ENCODE measurements around the gene CHD2.
A peak's percentile ranks its signal among the peaks of the same experiment; 100 is the strongest.

The CHD2 gene

DNA sequence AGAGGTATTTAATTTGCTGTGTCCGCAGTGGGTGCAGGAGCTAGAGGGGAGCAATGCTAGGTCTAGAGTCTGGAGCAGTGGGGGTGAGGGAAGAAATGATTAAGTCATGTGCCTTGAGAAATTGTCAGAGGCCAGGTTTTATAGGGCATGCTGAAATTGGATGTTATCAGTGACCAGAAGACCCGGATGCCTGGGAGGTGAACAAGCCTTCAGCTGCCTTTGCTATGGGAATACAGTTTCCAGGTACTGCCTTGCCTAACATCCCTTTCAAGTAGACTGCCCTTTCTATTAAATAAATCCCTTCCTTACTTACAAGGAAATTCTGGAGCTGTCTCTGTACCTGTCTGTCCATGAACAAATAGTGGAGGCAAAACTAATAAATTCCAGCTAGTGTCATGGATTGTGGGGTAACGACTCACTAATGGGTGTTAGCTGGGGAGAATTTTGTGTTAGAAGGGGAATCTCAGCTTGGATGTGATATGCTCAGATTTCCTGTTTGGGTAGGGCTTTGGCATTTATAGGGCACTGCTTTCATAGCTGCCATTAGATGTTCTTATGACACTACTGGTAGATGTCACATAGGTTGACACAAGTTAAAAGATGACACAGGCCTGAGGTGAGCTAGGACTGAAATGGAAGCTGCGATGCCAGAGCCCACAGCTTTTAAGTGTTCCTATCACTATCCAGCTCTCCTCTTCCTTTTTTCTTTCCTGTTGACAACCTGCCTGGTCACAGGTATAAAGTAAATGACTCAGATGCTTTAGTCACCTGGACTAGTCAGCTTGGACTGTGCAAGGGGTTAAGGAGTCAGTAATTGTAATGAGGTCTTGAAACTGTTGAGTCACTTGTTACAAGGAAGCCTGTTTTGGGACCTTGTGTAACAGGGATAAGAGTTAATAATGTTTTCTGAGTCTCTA, 21.3 kb downstream of the CHD2 start:
- Histone ChIP-seq H3K4me1 (ENCODE audit: control insufficient read depth, insufficient read depth, low read depth, low read length) (peaks cover 17% of the 10 kb centered on the region), H2BK15ac (ENCODE audit: low read depth, poor library complexity, severe bottlenecking) (no peak overlapping the region), H3K4me2 (ENCODE audit: low read length, poor library complexity, severe bottlenecking) (no peak overlapping the region), H3K27me3 (ENCODE audit: control insufficient read depth in 1 of 2, insufficient read depth in 1 of 2, low read length in 2 of 2) (no peaks in the 10 kb centered on the region), H3K14ac (ENCODE audit: low read length in 2 of 2) (no peak overlapping the region), H2AFZ (ENCODE audit: low read depth, low read length) (no peak overlapping the region), H3K23ac (ENCODE audit: low read length in 2 of 2) (no peak overlapping the region), H3K9ac (ENCODE audit: low read length) (peak overlapping the region; percentile 63), H3K9me3 (ENCODE audit: control insufficient read depth, low read length) (no peaks in the 10 kb centered on the region), H3K4me3 (ENCODE audit: insufficient read depth in 1 of 2, low read depth in 1 of 2, low read length in 2 of 2) (no peak overlapping the region), H4K91ac (ENCODE audit: low read length) (no peak overlapping the region), H3K79me1 (replicated peaks; ENCODE audit: low read length, poor library complexity, severe bottlenecking) (no peaks in the 10 kb centered on the region), H2BK120ac (ENCODE audit: low read depth, low read length) (no peak overlapping the region), H2BK5ac (ENCODE audit: low read depth, low read length, poor library complexity, severe bottlenecking) (no peak overlapping the region), H3K18ac (ENCODE audit: low read depth in 1 of 2, low read length in 2 of 2) (peak overlapping the region in 1 of 2 experiments; percentile 37), H4K8ac (ENCODE audit: low read length) (no peak overlapping the region), H2AK5ac (ENCODE audit: low read length, severe bottlenecking) (peak overlapping the region; percentile 52), H2BK12ac (ENCODE audit: low read length in 2 of 2) (no peak overlapping the region), H3K4ac (ENCODE audit: low read depth in 1 of 2, low read length in 2 of 2) (peak overlapping the region in 1 of 2 experiments; percentile 49), H3K27ac (ENCODE audit: low read length, poor library complexity, severe bottlenecking) (peak overlapping the region; percentile 51), H3K36me3 (ENCODE audit: control insufficient read depth in 1 of 2, insufficient read depth in 2 of 2, low read depth in 1 of 2, low read length in 2 of 2) (peaks cover 26 to 84% of the 10 kb centered on the region in 2 experiments)
- 93% methylated on average over 4 of the region's 4 CpGs for WGBS
- DNase-seq: peak; percentile 43

DNA sequence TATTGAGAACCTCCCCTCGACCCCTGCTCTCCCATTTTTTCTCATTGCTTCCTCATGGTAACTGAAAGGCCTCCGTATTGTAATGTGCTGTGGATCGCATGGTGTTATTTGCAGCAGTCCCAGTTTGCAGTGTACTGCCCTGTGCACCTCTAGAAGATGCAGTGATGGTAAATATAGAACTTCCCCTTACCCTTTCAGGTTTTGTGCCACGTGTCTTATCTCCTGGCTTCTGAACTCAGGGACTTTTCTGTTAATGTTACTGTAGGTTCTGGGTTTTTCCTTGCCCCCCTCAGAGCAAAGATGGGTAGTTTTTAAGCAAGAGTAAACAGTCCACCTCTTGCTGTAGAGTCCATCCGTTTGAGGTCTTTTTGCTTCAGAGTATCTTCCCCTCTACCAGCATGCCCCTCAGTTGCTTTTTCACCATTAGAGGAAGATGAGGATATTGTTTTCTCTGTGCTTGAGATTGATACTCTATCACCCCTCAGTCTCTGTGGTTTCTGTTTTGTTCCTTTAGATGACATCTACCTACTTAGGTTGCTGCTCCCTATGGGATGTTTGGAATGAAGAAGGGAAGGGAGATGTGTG, 22.4 kb downstream of the CHD2 start:
- Histone ChIP-seq H3K4me2 (ENCODE audit: low read length, poor library complexity, severe bottlenecking) (no peak overlapping the region), H3K36me3 (ENCODE audit: control insufficient read depth in 1 of 2, insufficient read depth in 2 of 2, low read depth in 1 of 2, low read length in 2 of 2) (peaks cover 21 to 84% of the 10 kb centered on the region in 2 experiments), H2BK5ac (ENCODE audit: low read depth, low read length, poor library complexity, severe bottlenecking) (no peak overlapping the region), H2BK120ac (ENCODE audit: low read depth, low read length) (no peak overlapping the region), H3K4me1 (ENCODE audit: control insufficient read depth, insufficient read depth, low read depth, low read length) (peaks cover 13% of the 10 kb centered on the region), H3K9ac (ENCODE audit: low read length) (peak overlapping the region; percentile 63), H4K91ac (ENCODE audit: low read length) (no peak overlapping the region), H2AK5ac (ENCODE audit: low read length, severe bottlenecking) (peak overlapping the region; percentile 50), H3K27ac (ENCODE audit: low read length, poor library complexity, severe bottlenecking) (peak overlapping the region; percentile 49), H2BK15ac (ENCODE audit: low read depth, poor library complexity, severe bottlenecking) (no peak overlapping the region), H3K23ac (ENCODE audit: low read length in 2 of 2) (no peak overlapping the region), H3K79me1 (replicated peaks; ENCODE audit: low read length, poor library complexity, severe bottlenecking) (no peaks in the 10 kb centered on the region), H3K9me3 (ENCODE audit: control insufficient read depth, low read length) (no peaks in the 10 kb centered on the region), H3K18ac (ENCODE audit: low read depth in 1 of 2, low read length in 2 of 2) (no peak overlapping the region), H3K14ac (ENCODE audit: low read length in 2 of 2) (no peak overlapping the region), H3K27me3 (ENCODE audit: control insufficient read depth in 1 of 2, insufficient read depth in 1 of 2, low read length in 2 of 2) (no peaks in the 10 kb centered on the region), H4K8ac (ENCODE audit: low read length) (no peak overlapping the region), H3K4me3 (ENCODE audit: insufficient read depth in 1 of 2, low read depth in 1 of 2, low read length in 2 of 2) (no peak overlapping the region), H2AFZ (ENCODE audit: low read depth, low read length) (no peak overlapping the region), H2BK12ac (ENCODE audit: low read length in 2 of 2) (no peak overlapping the region), H3K4ac (ENCODE audit: low read depth in 1 of 2, low read length in 2 of 2) (no peak overlapping the region)
- WGBS: 89% methylated on average over 4 of the region's 5 CpGs
- no peak for DNase-seq

DNA sequence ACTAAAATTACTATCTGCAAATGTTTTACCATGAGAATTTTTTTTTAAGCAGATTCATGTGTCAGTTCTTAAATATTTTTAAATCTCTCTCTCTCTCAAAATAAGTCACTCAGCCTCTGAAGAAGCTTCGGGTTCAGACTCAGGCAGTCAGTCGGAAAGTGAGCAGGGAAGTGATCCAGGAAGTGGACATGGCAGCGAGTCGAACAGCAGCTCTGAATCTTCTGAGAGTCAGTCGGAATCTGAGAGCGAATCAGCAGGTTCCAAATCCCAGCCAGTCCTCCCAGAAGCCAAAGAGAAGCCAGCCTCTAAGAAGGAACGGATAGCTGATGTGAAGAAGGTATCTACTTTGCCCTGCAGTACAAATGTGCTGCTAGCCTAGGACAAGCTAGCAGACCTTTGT, 24.1 kb downstream of the CHD2 start:
- Histone ChIP-seq H3K4me2 (ENCODE audit: low read length, poor library complexity, severe bottlenecking) (no peak overlapping the region), H3K27me3 (ENCODE audit: control insufficient read depth in 1 of 2, insufficient read depth in 1 of 2, low read length in 2 of 2) (no peaks in the 10 kb centered on the region), H3K27ac (ENCODE audit: low read length, poor library complexity, severe bottlenecking) (no peak overlapping the region), H3K4me1 (ENCODE audit: control insufficient read depth, insufficient read depth, low read depth, low read length) (peaks cover 10% of the 10 kb centered on the region), H2AK5ac (ENCODE audit: low read length, severe bottlenecking) (no peak overlapping the region), H3K9ac (ENCODE audit: low read length) (peak overlapping the region; percentile 57), H2AFZ (ENCODE audit: low read depth, low read length) (no peak overlapping the region), H2BK12ac (ENCODE audit: low read length in 2 of 2) (no peak overlapping the region), H4K91ac (ENCODE audit: low read length) (no peak overlapping the region), H3K18ac (ENCODE audit: low read depth in 1 of 2, low read length in 2 of 2) (no peak overlapping the region), H2BK5ac (ENCODE audit: low read depth, low read length, poor library complexity, severe bottlenecking) (no peak overlapping the region), H3K36me3 (ENCODE audit: control insufficient read depth in 1 of 2, insufficient read depth in 2 of 2, low read depth in 1 of 2, low read length in 2 of 2) (peaks cover 18 to 93% of the 10 kb centered on the region in 2 experiments), H3K79me1 (replicated peaks; ENCODE audit: low read length, poor library complexity, severe bottlenecking) (no peaks in the 10 kb centered on the region), H3K14ac (ENCODE audit: low read length in 2 of 2) (no peak overlapping the region), H3K9me3 (ENCODE audit: control insufficient read depth, low read length) (no peaks in the 10 kb centered on the region), H3K4me3 (ENCODE audit: insufficient read depth in 1 of 2, low read depth in 1 of 2, low read length in 2 of 2) (no peak overlapping the region), H2BK15ac (ENCODE audit: low read depth, poor library complexity, severe bottlenecking) (no peak overlapping the region), H3K23ac (ENCODE audit: low read length in 2 of 2) (no peak overlapping the region), H3K4ac (ENCODE audit: low read depth in 1 of 2, low read length in 2 of 2) (no peak overlapping the region), H2BK120ac (ENCODE audit: low read depth, low read length) (no peak overlapping the region), H4K8ac (ENCODE audit: low read length) (no peak overlapping the region)
- DNase-seq: no peak
- WGBS: 93% methylated on average over 6 of the region's 7 CpGs

DNA sequence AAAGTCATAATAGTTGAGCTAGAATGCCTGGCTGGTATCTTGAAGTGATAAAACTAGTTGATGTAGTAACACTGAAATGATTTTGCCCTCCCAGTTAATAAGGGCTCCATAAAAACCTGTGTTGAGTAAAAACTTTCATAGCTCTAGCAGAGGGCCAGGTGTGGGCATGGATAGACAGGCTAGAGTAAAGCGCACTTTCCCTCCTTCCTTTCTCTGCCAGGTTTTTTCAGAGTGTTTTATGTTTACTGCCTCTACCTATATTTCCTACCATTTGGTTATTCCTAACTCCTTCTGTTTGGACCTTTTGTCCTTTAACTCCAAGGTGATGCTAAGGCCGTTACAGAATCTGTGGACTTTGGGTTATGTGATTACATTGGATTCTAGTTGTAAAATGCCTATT, 25.3 kb downstream of the CHD2 start:
- Histone ChIP-seq H2BK120ac (ENCODE audit: low read depth, low read length) (no peak overlapping the region), H2AFZ (ENCODE audit: low read depth, low read length) (no peak overlapping the region), H4K91ac (ENCODE audit: low read length) (no peak overlapping the region), H3K14ac (ENCODE audit: low read length in 2 of 2) (no peak overlapping the region), H3K27ac (ENCODE audit: low read length, poor library complexity, severe bottlenecking) (no peak overlapping the region), H3K4ac (ENCODE audit: low read depth in 1 of 2, low read length in 2 of 2) (no peak overlapping the region), H3K18ac (ENCODE audit: low read depth in 1 of 2, low read length in 2 of 2) (no peak overlapping the region), H2BK12ac (ENCODE audit: low read length in 2 of 2) (no peak overlapping the region), H3K4me1 (ENCODE audit: control insufficient read depth, insufficient read depth, low read depth, low read length) (peaks cover 12% of the 10 kb centered on the region), H3K4me2 (ENCODE audit: low read length, poor library complexity, severe bottlenecking) (no peak overlapping the region), H3K36me3 (ENCODE audit: control insufficient read depth in 1 of 2, insufficient read depth in 2 of 2, low read depth in 1 of 2, low read length in 2 of 2) (peaks cover 21 to 96% of the 10 kb centered on the region in 2 experiments), H3K23ac (ENCODE audit: low read length in 2 of 2) (no peak overlapping the region), H3K79me1 (replicated peaks; ENCODE audit: low read length, poor library complexity, severe bottlenecking) (no peaks in the 10 kb centered on the region), H4K8ac (ENCODE audit: low read length) (no peak overlapping the region), H3K9ac (ENCODE audit: low read length) (no peak overlapping the region), H2BK15ac (ENCODE audit: low read depth, poor library complexity, severe bottlenecking) (no peak overlapping the region), H2BK5ac (ENCODE audit: low read depth, low read length, poor library complexity, severe bottlenecking) (no peak overlapping the region), H3K4me3 (ENCODE audit: insufficient read depth in 1 of 2, low read depth in 1 of 2, low read length in 2 of 2) (no peak overlapping the region), H3K27me3 (ENCODE audit: control insufficient read depth in 1 of 2, insufficient read depth in 1 of 2, low read length in 2 of 2) (no peaks in the 10 kb centered on the region), H3K9me3 (ENCODE audit: control insufficient read depth, low read length) (no peaks in the 10 kb centered on the region), H2AK5ac (ENCODE audit: low read length, severe bottlenecking) (no peak overlapping the region)
- WGBS: 96% methylated on average over 2 of the region's 2 CpGs
- no peak for DNase-seq

All from mesenchymal stem cell (in vitro differentiated cells and primary cell).